Gastrocnemius medialis (tissue), 4 donors: Measurements from ENCODE around the gene ROBO3.

Experiments
- POLR2A ChIP-seq, 2 donors: fragments of 450-650 bp; IDR thresholded peaks; one replicate each; pipeline ENCODE4 v1.6.1; 2017; ENCODE audit warnings: antibody characterized with exemption in 2 of 2, mild to moderate bottlenecking in 2 of 2, moderate library complexity in 2 of 2
- TF ChIP-seq, protein P1 (sequence below), 5 experiments: fragments of 450-650 bp in 3 of 5; fragments of 200-600 bp in 2 of 5; sonication (generic) in 2 of 5; IDR thresholded peaks in 4 of 5; conservative IDR thresholded peaks in 1 of 5; 1 replicate in 4 of 5; 2 replicates in 1 of 5; pipeline ENCODE4 v1.5.1; 2016 to 2019; ENCODE audit warnings: antibody characterized with exemption in 5 of 5, mild to moderate bottlenecking in 3 of 5, moderate library complexity in 3 of 5

GRCh38 chr11:124832571-124832970 is 32.7 kb upstream of the ROBO3 start:
- TF ChIP-seq, protein P1, sequence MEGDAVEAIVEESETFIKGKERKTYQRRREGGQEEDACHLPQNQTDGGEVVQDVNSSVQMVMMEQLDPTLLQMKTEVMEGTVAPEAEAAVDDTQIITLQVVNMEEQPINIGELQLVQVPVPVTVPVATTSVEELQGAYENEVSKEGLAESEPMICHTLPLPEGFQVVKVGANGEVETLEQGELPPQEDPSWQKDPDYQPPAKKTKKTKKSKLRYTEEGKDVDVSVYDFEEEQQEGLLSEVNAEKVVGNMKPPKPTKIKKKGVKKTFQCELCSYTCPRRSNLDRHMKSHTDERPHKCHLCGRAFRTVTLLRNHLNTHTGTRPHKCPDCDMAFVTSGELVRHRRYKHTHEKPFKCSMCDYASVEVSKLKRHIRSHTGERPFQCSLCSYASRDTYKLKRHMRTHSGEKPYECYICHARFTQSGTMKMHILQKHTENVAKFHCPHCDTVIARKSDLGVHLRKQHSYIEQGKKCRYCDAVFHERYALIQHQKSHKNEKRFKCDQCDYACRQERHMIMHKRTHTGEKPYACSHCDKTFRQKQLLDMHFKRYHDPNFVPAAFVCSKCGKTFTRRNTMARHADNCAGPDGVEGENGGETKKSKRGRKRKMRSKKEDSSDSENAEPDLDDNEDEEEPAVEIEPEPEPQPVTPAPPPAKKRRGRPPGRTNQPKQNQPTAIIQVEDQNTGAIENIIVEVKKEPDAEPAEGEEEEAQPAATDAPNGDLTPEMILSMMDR (IDR thresholded peaks at IDR 0.05 in 4 of 5, conservative IDR thresholded peaks at IDR 0.05 in 1 of 5) = no peak
- TF ChIP-seq POLR2A (IDR thresholded peaks at IDR 0.05) = no peak
